Nephron progenitor cell (in vitro differentiated cells): ENCODE results near the gene PAPOLA.

Experiments used
- DNase-seq: peaks from one replicate; pipeline ENCODE4 v3.0.0; 2021
- H3K27ac Mint-ChIP-seq: 2 replicates; pipeline ENCODE4 v1.8.0; 2021; ENCODE audit warnings: mild to moderate bottlenecking, moderate library complexity, mixed read lengths
- H3K27me3 Mint-ChIP-seq: 2 replicates; pipeline ENCODE4 v1.8.0; 2021; ENCODE audit warnings: mild to moderate bottlenecking, low read depth, mixed read lengths; ENCODE audit not compliant: poor library complexity
- H3K36me3 Mint-ChIP-seq: 2 replicates; pipeline ENCODE4 v1.8.0; 2021; ENCODE audit warnings: low read depth, mixed read lengths
- H3K4me1 Mint-ChIP-seq: 2 replicates; pipeline ENCODE4 v1.8.0; 2021; ENCODE audit warnings: mixed read lengths
- H3K4me3 Mint-ChIP-seq: 2 replicates; pipeline ENCODE4 v1.8.0; 2021; ENCODE audit warnings: mild to moderate bottlenecking, moderate library complexity, mixed read lengths
- H3K9me3 Mint-ChIP-seq: 2 replicates; pipeline ENCODE4 v1.8.0; 2021; ENCODE audit warnings: mild to moderate bottlenecking, moderate library complexity, mixed read lengths
- CTCF ChIP-seq: fragments of 200-600 bp; sonication (generic); IDR thresholded peaks from 2 replicates; pipeline ENCODE4 v1.5.0; 2021; ENCODE audit warnings: antibody characterized with exemption

PAPOLA gene

GRCh38 chr14:96599076-96599475 is 96.9 kb downstream of the PAPOLA start:
- H3K4me3 Mint-ChIP-seq = no peak overlapping the region
- H3K27me3 Mint-ChIP-seq = peaks cover 4% of the 10 kb centered on the region
- no peak overlapping the region for H3K27ac Mint-ChIP-seq
- H3K4me1 Mint-ChIP-seq = peaks cover 5% of the 10 kb centered on the region
- H3K36me3 Mint-ChIP-seq = no peaks in the 10 kb centered on the region
- DNase-seq = no peak
- TF ChIP-seq CTCF = no peak
- no peaks in the 10 kb centered on the region for H3K9me3 Mint-ChIP-seq

- H3K27ac Mint-ChIP-seq = no peak overlapping the region
- no peak overlapping the region for H3K4me3 Mint-ChIP-seq
- DNase-seq = no peak
- H3K4me1 Mint-ChIP-seq = no peaks in the 10 kb centered on the region
- TF ChIP-seq CTCF = no peak
- H3K9me3 Mint-ChIP-seq = no peaks in the 10 kb centered on the region
- H3K27me3 Mint-ChIP-seq = peaks cover 7% of the 10 kb centered on the region
- no peaks in the 10 kb centered on the region for H3K36me3 Mint-ChIP-seq
Observed at GRCh38 chr14:96602186-96602585, 100.0 kb downstream of the PAPOLA start.

- TF ChIP-seq CTCF = no peak
- Mint-ChIP-seq H3K36me3 (no peaks in the 10 kb centered on the region), H3K27me3 (peaks cover 10% of the 10 kb centered on the region), H3K9me3 (no peaks in the 10 kb centered on the region), H3K27ac (no peak overlapping the region), H3K4me3 (no peak overlapping the region), H3K4me1 (no peaks in the 10 kb centered on the region)
- DNase-seq = no peak
Observed at GRCh38 chr14:96603350-96604255, 101.4 kb downstream of the PAPOLA start.

- Mint-ChIP-seq H3K36me3 (no peaks in the 10 kb centered on the region), H3K27ac (peak overlapping the region; percentile 79), H3K4me1 (peaks cover 12% of the 10 kb centered on the region), H3K27me3 (peaks cover 12% of the 10 kb centered on the region), H3K4me3 (no peak overlapping the region), H3K9me3 (peaks cover 14% of the 10 kb centered on the region)
- TF ChIP-seq CTCF = no peak
- no peak for DNase-seq
Observed at GRCh38 chr14:96614481-96614881, 112.3 kb downstream of the PAPOLA start.

- Mint-ChIP-seq H3K4me3 (no peak overlapping the region), H3K27me3 (peaks cover 6% of the 10 kb centered on the region), H3K36me3 (no peaks in the 10 kb centered on the region), H3K4me1 (peaks cover 12% of the 10 kb centered on the region), H3K9me3 (no peaks in the 10 kb centered on the region), H3K27ac (no peak overlapping the region)
- DNase-seq = no peak
- TF ChIP-seq CTCF = no peak
Observed at GRCh38 chr14:96616161-96616721, 114.1 kb downstream of the PAPOLA start.
